ENCODE results near the gene STK10.

STK10 gene

DNA sequence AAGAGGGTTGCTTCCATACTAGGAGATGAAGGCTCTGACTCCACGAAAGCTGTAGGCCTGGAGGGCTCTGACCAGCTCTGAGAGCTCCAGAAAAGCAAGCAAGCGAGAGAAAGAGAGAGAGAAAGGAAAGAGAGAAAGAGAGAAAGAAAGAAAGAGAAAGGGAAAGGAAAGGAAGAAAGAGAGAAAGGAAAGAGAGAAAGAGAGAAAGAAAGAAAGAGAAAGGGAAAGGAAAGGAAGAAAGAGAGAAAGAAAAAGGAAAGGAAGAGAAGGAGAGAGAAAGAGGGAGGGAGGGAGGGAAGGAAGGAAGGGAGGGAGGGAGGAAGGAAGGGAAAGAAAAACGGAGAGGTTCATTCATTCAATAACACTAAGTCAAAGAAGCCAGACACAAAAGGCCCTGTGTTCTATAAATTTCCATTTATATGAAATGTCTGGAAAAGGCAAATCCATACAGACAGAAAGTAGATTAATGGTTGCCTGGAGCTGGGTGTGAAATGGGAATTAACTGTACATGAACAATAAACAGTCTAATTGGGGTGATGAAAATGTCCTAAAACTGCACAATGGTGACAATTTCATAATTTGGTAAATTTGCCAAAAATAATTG, 1.8 kb upstream of the STK10 start:
- no peaks in the 10 kb centered on the region for H3K27me3 ChIP-seq (ENCODE audit: insufficient read depth, poor library complexity, severe bottlenecking)
- no peak overlapping the region for H3K27ac ChIP-seq (replicated peaks)
- no peak for DNase-seq (ENCODE audit: low read depth in 1 of 2, low spot score in 1 of 2)
- no peak overlapping the region for H3K4me3 ChIP-seq (replicated peaks; ENCODE audit: insufficient read depth, low read length)
- TF ChIP-seq, protein P1, sequence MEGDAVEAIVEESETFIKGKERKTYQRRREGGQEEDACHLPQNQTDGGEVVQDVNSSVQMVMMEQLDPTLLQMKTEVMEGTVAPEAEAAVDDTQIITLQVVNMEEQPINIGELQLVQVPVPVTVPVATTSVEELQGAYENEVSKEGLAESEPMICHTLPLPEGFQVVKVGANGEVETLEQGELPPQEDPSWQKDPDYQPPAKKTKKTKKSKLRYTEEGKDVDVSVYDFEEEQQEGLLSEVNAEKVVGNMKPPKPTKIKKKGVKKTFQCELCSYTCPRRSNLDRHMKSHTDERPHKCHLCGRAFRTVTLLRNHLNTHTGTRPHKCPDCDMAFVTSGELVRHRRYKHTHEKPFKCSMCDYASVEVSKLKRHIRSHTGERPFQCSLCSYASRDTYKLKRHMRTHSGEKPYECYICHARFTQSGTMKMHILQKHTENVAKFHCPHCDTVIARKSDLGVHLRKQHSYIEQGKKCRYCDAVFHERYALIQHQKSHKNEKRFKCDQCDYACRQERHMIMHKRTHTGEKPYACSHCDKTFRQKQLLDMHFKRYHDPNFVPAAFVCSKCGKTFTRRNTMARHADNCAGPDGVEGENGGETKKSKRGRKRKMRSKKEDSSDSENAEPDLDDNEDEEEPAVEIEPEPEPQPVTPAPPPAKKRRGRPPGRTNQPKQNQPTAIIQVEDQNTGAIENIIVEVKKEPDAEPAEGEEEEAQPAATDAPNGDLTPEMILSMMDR (IDR thresholded peaks at IDR 0.05; ENCODE audit: insufficient read depth, low read length) = no peak
- TF ChIP-seq GABPA (IDR thresholded peaks at IDR 0.05; ENCODE audit: low read depth) = no peak
- TF ChIP-seq SPI1 (IDR thresholded peaks at IDR 0.05; ENCODE audit: borderline replicate concordance, low read depth) = no peak
- TF ChIP-seq, protein P2, sequence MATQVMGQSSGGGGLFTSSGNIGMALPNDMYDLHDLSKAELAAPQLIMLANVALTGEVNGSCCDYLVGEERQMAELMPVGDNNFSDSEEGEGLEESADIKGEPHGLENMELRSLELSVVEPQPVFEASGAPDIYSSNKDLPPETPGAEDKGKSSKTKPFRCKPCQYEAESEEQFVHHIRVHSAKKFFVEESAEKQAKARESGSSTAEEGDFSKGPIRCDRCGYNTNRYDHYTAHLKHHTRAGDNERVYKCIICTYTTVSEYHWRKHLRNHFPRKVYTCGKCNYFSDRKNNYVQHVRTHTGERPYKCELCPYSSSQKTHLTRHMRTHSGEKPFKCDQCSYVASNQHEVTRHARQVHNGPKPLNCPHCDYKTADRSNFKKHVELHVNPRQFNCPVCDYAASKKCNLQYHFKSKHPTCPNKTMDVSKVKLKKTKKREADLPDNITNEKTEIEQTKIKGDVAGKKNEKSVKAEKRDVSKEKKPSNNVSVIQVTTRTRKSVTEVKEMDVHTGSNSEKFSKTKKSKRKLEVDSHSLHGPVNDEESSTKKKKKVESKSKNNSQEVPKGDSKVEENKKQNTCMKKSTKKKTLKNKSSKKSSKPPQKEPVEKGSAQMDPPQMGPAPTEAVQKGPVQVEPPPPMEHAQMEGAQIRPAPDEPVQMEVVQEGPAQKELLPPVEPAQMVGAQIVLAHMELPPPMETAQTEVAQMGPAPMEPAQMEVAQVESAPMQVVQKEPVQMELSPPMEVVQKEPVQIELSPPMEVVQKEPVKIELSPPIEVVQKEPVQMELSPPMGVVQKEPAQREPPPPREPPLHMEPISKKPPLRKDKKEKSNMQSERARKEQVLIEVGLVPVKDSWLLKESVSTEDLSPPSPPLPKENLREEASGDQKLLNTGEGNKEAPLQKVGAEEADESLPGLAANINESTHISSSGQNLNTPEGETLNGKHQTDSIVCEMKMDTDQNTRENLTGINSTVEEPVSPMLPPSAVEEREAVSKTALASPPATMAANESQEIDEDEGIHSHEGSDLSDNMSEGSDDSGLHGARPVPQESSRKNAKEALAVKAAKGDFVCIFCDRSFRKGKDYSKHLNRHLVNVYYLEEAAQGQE (IDR thresholded peaks at IDR 0.05; ENCODE audit: insufficient replicate concordance, low read depth) = no peak
- no peak for TF ChIP-seq POLR2AphosphoS5 (IDR thresholded peaks at IDR 0.05; ENCODE audit: low read depth)

DNA sequence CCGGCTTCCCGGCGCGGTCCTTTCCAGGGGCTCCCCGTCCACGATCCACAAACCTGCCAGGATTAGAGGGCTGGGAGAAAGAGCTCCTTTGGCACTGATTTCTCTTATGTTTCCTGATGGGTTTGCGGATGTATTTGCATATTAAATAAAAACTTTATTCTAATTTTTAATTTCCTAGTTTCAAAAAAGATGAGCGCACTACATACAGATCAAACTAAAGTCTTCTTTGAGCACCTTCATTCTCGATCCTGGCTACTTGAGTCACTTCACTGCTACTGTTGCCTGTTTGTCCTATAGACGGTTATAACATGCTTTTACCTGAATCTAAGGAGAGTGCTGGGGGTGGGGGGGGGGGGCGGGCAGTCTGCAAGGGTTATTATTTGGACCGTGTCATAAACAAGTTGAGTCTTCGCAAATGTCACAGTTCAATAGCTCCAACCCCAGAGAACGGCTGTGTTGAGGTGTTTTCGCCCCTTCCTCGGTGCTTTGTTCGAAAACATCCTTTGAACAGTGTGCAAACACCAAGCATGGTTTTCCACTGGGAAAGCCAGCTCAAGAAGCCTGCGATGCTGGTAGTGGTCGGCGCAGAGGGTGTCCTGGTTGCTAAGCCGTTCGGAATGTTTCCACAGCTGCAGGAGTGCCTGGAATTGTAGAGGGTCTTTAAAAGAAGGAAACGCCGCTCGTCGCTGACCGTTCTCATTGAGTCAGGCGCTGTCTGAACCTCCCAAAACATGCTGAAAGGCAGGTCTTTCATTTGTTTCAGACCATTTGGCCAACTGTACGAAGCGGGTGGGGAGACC, 1.1 kb upstream of the STK10 start:
- Histone ChIP-seq H3K4me3 (replicated peaks; ENCODE audit: insufficient read depth, low read length) (peak overlapping the region; percentile 97), H3K27ac (replicated peaks) (peak overlapping the region; percentile 75), H3K27me3 (ENCODE audit: insufficient read depth, poor library complexity, severe bottlenecking) (no peaks in the 10 kb centered on the region)
- TF ChIP-seq, protein P2 (IDR thresholded peaks at IDR 0.05; ENCODE audit: insufficient replicate concordance, low read depth) = no peak
- no peak for TF ChIP-seq GABPA (IDR thresholded peaks at IDR 0.05; ENCODE audit: low read depth)
- TF ChIP-seq, protein P1 (IDR thresholded peaks at IDR 0.05; ENCODE audit: insufficient read depth, low read length) = no peak
- no peak for TF ChIP-seq SPI1 (IDR thresholded peaks at IDR 0.05; ENCODE audit: borderline replicate concordance, low read depth)
- TF ChIP-seq POLR2AphosphoS5 (IDR thresholded peaks at IDR 0.05; ENCODE audit: low read depth) = no peak
- no peak for DNase-seq (ENCODE audit: low read depth in 1 of 2, low spot score in 1 of 2)

DNA sequence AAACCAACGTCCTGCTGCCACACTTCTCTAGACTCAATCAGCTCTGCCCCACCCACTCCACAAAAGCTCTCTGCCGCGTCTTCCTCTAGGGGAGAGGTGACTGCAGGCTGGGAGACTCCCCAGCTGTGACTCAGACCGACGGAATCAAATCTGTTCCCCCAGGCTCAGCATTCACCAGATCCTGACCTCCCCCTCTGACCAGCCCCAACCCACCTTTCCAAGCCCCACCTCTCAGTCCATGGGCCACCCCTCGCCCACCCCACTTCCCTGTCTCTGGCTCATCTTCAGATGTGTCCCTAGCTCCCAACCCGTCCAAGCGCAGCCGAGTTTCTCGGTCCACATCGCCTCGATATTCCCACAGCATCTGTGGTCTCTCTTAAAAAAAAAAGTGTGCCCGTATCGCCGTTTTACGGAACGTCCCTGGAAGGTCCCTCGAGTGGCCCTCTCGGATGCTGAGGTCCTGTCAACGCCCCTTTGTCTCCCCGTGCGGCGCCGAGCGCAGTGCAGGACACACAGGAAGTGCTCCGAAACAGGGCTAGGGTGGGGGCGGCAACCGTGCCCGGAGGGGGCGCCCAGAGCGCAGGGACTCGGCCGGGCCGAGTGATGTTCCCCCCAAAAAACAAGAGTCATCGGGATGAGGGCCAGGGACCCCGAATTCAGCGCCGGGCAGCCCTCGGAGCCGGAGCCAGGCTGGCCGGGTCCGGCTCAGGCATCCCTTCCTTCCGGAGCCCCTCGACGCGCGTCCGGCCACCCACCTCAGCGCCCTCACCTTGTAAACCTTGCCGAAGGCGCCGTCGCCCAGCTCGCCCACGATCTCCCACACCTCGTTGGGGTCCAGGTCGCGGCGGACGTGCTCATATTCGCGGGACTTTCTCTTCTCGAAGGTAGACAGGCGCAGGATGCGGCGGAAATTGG, 649 bp downstream of the STK10 start:
- Histone ChIP-seq H3K27me3 (ENCODE audit: insufficient read depth, poor library complexity, severe bottlenecking) (no peaks in the 10 kb centered on the region), H3K4me3 (replicated peaks; ENCODE audit: insufficient read depth, low read length) (peak overlapping the region; percentile 97), H3K27ac (replicated peaks) (peak overlapping the region; percentile 94)
- peak in 1 of 2 experiments; percentile 83 for DNase-seq (ENCODE audit: low read depth in 1 of 2, low spot score in 1 of 2)
- TF ChIP-seq SPI1 (IDR thresholded peaks at IDR 0.05; ENCODE audit: borderline replicate concordance, low read depth) = peak; percentile 32; the same call in 1 of the 2 replicates
- TF ChIP-seq, protein P1 (IDR thresholded peaks at IDR 0.05; ENCODE audit: insufficient read depth, low read length) = no peak
- TF ChIP-seq, protein P2 (IDR thresholded peaks at IDR 0.05; ENCODE audit: insufficient replicate concordance, low read depth) = no peak
- 0 out of 2 replicates have a peak, but pooled peaks have one; percentile 24 for TF ChIP-seq POLR2AphosphoS5 (IDR thresholded peaks at IDR 0.05; ENCODE audit: low read depth)
- peak; percentile 53; the same call in 1 of the 2 replicates for TF ChIP-seq GABPA (IDR thresholded peaks at IDR 0.05; ENCODE audit: low read depth)
